OCI-LY7 (cell line): ENCODE data around the gene SPTLC2. TPM values are rescaled to one million over a fixed set of nuclear protein-coding genes. Genes with fewer than 3 reads are reported as not detected.
"Not testable (repeated sequence)": the region's sequence is repeated elsewhere in the genome, so short reads cannot be mapped to it uniquely, and the experiment has no call there.

Experiments used
- BruUV-seq: library from RNA; stranded (reverse); fragments of 400-500 nt; replicated peaks from 2 replicates; lab custom pipeline; 2021; lab: Mats Ljungman, UMichigan
- CTCF ChIA-PET: fragments of 300-600 bp; sonication (Branson Sonifier 250); formaldehyde crosslinking; loops from one replicate; lab custom pipeline; 2022; ENCODE audit warnings: antibody characterized with exemption; ENCODE audit not compliant: unreplicated experiment; lab: Charles Lee
- POLR2A ChIA-PET: fragments of 300-600 bp; sonication (Branson Sonifier 250); formaldehyde crosslinking; loops from one replicate; lab custom pipeline; 2022; ENCODE audit warnings: antibody characterized with exemption; lab: Charles Lee
- DNase-seq: peaks from one replicate; pipeline ENCODE4 v3.0.0-alpha.2; 2015; ENCODE audit warnings: low spot score
- H2AFZ ChIP-seq: fragments of 200-600 bp; sonication (generic), shearing (Covaris generic); 2 replicates; pipeline ENCODE4 v1.6.1; 2014; ENCODE audit warnings: mild to moderate bottlenecking, antibody characterized with exemption, low read length, moderate library complexity
- H3K27ac ChIP-seq: fragments of 200-600 bp; sonication (generic); 2 replicates; pipeline ENCODE4 v1.5.1; 2014; ENCODE audit warnings: mixed run types, low read depth, mild to moderate bottlenecking, moderate library complexity, low read length, inconsistent platforms; ENCODE audit not compliant: poor library complexity, severe bottlenecking
- H3K36me3 ChIP-seq: fragments of 200-600 bp; sonication (generic); 2 replicates; pipeline ENCODE4 v1.6.1; 2014; ENCODE audit warnings: mild to moderate bottlenecking, antibody characterized with exemption, low read length, moderate library complexity, mixed read lengths; ENCODE audit not compliant: insufficient read depth
- H3K4me1 ChIP-seq: fragments of 200-600 bp; sonication (generic); 2 replicates; pipeline ENCODE4 v1.5.1; 2014; ENCODE audit warnings: mild to moderate bottlenecking, low read length; ENCODE audit not compliant: insufficient read depth, poor library complexity, severe bottlenecking
- H3K4me2 ChIP-seq: fragments of 200-600 bp; sonication (generic); 2 replicates; pipeline ENCODE4 v1.6.1; 2014; ENCODE audit warnings: mild to moderate bottlenecking, low read length
- H3K4me3 ChIP-seq: fragments of 200-600 bp; sonication (generic); 2 replicates; pipeline ENCODE4 v1.5.1; 2014; ENCODE audit warnings: mild to moderate bottlenecking, low read depth, low read length; ENCODE audit not compliant: poor library complexity, severe bottlenecking
- H3K79me2 ChIP-seq: fragments of 200-600 bp; sonication (generic); 2 replicates; pipeline ENCODE4 v1.6.1; 2016; ENCODE audit warnings: low read depth, mild to moderate bottlenecking, low read length, moderate library complexity, mixed read lengths; ENCODE audit not compliant: insufficient read depth
- H3K9me2 ChIP-seq: fragments of 200-600 bp; sonication (generic); 2 replicates; pipeline ENCODE4 v1.6.1; 2016; ENCODE audit warnings: mild to moderate bottlenecking, low read length, mixed read lengths; ENCODE audit not compliant: insufficient read depth
- H3K9me3 ChIP-seq: fragments of 200-600 bp; sonication (generic); 2 replicates; pipeline ENCODE4 v1.6.1; 2014; ENCODE audit warnings: mild to moderate bottlenecking, mixed run types, low read length, mixed read lengths
- H4K20me1 ChIP-seq: fragments of 200-600 bp; sonication (generic); 2 replicates; pipeline ENCODE4 v1.6.1; 2014; ENCODE audit warnings: mild to moderate bottlenecking, antibody characterized with exemption, low read length, moderate library complexity, mixed read lengths; ENCODE audit not compliant: insufficient read depth
- EZH2phosphoT487 ChIP-seq: fragments of 200-600 bp; sonication (generic); IDR thresholded peaks from 2 replicates; pipeline ENCODE4 v1.6.1; 2018; ENCODE audit warnings: low read depth, borderline replicate concordance, mild to moderate bottlenecking, mixed run types, antibody characterized with exemption, low read length, moderate library complexity, mixed read lengths
- intact Hi-C: fragments of 100-400 bp; cut with micrococcal nuclease; formaldehyde crosslinking; loops from one replicate; pipeline ENCODE4 v1.10.0; 2022; ENCODE audit not compliant: unreplicated experiment
- total RNA-seq, 2 experiments: library from RNA; depleted of rRNA in 1 of 2; stranded (reverse); fragments of >200 nt in 1 of 2; shearing (Covaris generic) in 1 of 2; gene quantifications; 2 replicates each; pipeline ENCODE4 v1.2.3, GENCODE V29; 2014 to 2022
- TF ChIP-seq, protein P1 (sequence below): fragments of 200-600 bp; sonication (generic); conservative IDR thresholded peaks from 2 replicates; pipeline ENCODE4 v1.5.1; 2014; ENCODE audit warnings: mild to moderate bottlenecking, antibody characterized with exemption, low read length, moderate library complexity, mixed read lengths

Gene SPTLC2
- total RNA-seq, 2 experiments from 2014 or later = 14.7 to 45.1 TPM

DNA sequence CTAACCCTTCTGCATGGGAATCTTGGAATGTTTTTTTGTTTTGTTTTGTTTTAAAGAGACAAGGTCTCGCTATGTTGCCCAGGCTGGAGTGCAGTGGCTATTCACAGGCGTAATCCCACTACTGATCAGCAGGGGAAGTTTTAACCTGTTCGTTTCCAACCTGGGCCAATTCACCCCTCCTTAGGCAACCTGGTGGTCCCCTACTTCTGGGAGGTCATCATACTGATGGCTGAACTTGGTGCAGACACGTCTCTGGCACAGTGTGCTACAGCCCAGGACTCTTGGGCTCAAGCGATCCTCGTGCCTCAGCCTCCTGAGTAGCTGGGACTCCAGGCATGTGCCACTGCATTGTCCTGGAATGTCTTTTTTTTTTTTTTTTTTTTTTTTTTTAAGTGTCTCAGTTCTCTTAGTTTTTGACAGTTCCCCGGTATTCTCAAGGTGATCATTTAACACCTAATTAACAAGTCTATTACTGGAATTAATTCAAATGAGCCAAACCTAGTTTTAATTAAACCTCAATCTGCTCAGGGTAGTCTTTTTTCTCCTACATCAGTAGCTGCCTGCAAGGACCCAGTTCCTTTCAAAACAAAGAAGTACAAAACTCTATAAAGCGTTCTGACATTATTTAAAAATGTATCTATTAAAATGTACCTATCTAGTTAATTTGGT is 68.8 kb downstream of the SPTLC2 start:
- CTCF ChIA-PET = interaction anchor here (0.8 kb wide), 1 partner anchor 88 kb away, joined by 3 read pairs; no protein-coding TSS in a partner anchor

DNA sequence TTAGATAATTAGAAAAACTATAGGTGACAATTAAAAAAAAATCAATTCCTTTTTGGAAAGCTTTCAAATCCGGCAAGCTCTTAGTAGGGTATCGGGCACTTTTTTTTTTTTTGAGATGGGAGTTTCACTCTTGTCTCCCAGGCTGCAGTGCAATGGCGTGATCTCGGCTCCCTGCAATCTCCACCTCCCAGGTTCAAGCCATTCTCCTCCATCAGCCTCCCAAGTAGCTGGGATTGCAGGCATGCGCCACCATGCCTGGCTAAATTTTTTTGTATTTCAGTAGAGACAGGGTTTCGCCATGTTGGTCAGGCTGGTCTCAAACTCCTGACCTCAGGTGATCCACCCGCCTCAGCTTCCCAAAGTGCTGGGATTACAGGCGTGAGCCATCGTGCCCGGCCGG is 71.3 kb downstream of the SPTLC2 start:
- H2AFZ ChIP-seq, H4K20me1 ChIP-seq, H3K9me3 ChIP-seq, H3K79me2 ChIP-seq, CTCF ChIA-PET, H3K27ac ChIP-seq, H3K4me3 ChIP-seq, H3K9me2 ChIP-seq, DNase-seq, H3K4me2 ChIP-seq, BruUV-seq, intact Hi-C loops: not testable (repeated sequence)
- H3K4me1 ChIP-seq = peaks cover 22% of the 10 kb centered on the region
- POLR2A ChIA-PET = interaction anchor here (1.1 to 1.4 kb wide), 2 partner anchors 36 to 117 kb away, joined by 3 read pairs; no protein-coding TSS in a partner anchor
- H3K36me3 ChIP-seq = peaks cover 53% of the 10 kb centered on the region

More for the DNA sequence above, 68.8 kb downstream of the SPTLC2 start:
- Histone ChIP-seq H3K79me2 (no peaks in the 10 kb centered on the region), H3K36me3 (peaks cover 73% of the 10 kb centered on the region), H3K4me3 (no peak overlapping the region), H3K9me2 (no peaks in the 10 kb centered on the region), H2AFZ (no peak overlapping the region), H3K4me1 (peaks cover 7% of the 10 kb centered on the region), H3K4me2 (no peak overlapping the region), H4K20me1 (no peaks in the 10 kb centered on the region), H3K9me3 (no peaks in the 10 kb centered on the region), H3K27ac (no peak overlapping the region)
- TF ChIP-seq, protein P1, sequence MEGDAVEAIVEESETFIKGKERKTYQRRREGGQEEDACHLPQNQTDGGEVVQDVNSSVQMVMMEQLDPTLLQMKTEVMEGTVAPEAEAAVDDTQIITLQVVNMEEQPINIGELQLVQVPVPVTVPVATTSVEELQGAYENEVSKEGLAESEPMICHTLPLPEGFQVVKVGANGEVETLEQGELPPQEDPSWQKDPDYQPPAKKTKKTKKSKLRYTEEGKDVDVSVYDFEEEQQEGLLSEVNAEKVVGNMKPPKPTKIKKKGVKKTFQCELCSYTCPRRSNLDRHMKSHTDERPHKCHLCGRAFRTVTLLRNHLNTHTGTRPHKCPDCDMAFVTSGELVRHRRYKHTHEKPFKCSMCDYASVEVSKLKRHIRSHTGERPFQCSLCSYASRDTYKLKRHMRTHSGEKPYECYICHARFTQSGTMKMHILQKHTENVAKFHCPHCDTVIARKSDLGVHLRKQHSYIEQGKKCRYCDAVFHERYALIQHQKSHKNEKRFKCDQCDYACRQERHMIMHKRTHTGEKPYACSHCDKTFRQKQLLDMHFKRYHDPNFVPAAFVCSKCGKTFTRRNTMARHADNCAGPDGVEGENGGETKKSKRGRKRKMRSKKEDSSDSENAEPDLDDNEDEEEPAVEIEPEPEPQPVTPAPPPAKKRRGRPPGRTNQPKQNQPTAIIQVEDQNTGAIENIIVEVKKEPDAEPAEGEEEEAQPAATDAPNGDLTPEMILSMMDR = 0 out of 2 replicates have a peak, but pooled peaks have one; percentile 25
- no peak for TF ChIP-seq EZH2phosphoT487
- POLR2A ChIA-PET = no interaction called here
- DNase-seq = no peak
- BruUV-seq = no TSS peak
- intact Hi-C loops = no loop called here

- Histone ChIP-seq H3K79me2 (no peaks in the 10 kb centered on the region), H3K9me3 (no peaks in the 10 kb centered on the region), H3K27ac (no peak overlapping the region), H3K9me2 (no peaks in the 10 kb centered on the region), H3K36me3 (peaks cover 47% of the 10 kb centered on the region), H3K4me3 (no peak overlapping the region), H3K4me1 (peaks cover 22% of the 10 kb centered on the region), H3K4me2 (no peak overlapping the region), H2AFZ (no peak overlapping the region), H4K20me1 (no peaks in the 10 kb centered on the region)
- CTCF ChIA-PET = no interaction called here
- DNase-seq = no peak
- POLR2A ChIA-PET = interaction anchor here (1.0 to 1.9 kb wide), 3 partner anchors 8 to 117 kb away, joined by 3 to 8 read pairs (median 3); no protein-coding TSS in a partner anchor
- intact Hi-C loops = no loop called here
- TF ChIP-seq EZH2phosphoT487 = no peak
- TF ChIP-seq, protein P1 = no peak
- no TSS peak for BruUV-seq
These were observed 71.9 kb downstream of the SPTLC2 start for GRCh38 chr14:77544571-77544970.
